GM12878 (cell line): ENCODE data around the gene GALNT18.

Experiments used
- CHD2 ChIP-seq: IDR thresholded peaks from 2 replicates; pipeline ENCODE4 v1.6.1; 2011; ENCODE audit warnings: low read depth, low read length, improper control_type of control experiment, borderline replicate concordance
- CREM ChIP-seq: IDR thresholded peaks from 2 replicates; pipeline ENCODE4 v1.6.1; 2014; ENCODE audit warnings: antibody characterized with exemption, low read depth
- CTCF ChIP-seq, 3 experiments: IDR thresholded peaks in 2 of 3; conservative IDR thresholded peaks in 1 of 3; 2 replicates each; pipeline ENCODE4 v1.5.1; 2011; ENCODE audit warnings: low read depth in 3 of 3, low read length in 3 of 3, mild to moderate bottlenecking in 3 of 3, control low read depth in 2 of 3, moderate library complexity in 2 of 3, inconsistent platforms in 1 of 3, mixed read lengths in 1 of 3; ENCODE audit not compliant: control insufficient read depth in 2 of 3, insufficient read depth in 1 of 3; ENCODE audit errors: extremely low read depth in 1 of 3
- EGR1 ChIP-seq, 2 experiments: IDR thresholded peaks; 1 replicate in 1 of 2; 2 replicates in 1 of 2; pipeline ENCODE4 v1.6.1; 2011 to 2012; ENCODE audit warnings: low read depth in 2 of 2, low read length in 2 of 2, borderline replicate concordance in 1 of 2, mild to moderate bottlenecking in 1 of 2, moderate library complexity in 1 of 2
- ETV6 ChIP-seq, 2 experiments: fragments of 450-650 bp in 1 of 2; IDR thresholded peaks in 1 of 2; conservative IDR thresholded peaks in 1 of 2; 2 replicates each; pipeline ENCODE4 v1.6.1; 2014; ENCODE audit warnings: antibody characterized with exemption in 1 of 2, borderline replicate concordance in 1 of 2, low read depth in 1 of 2, mild to moderate bottlenecking in 1 of 2, moderate library complexity in 1 of 2
- FOS ChIP-seq: IDR thresholded peaks from 3 replicates; pipeline ENCODE4 v1.6.1; 2011; ENCODE audit warnings: borderline replicate concordance; ENCODE audit not compliant: insufficient read length; ENCODE audit errors: extremely low read depth
- MXI1 ChIP-seq: fragments of 150-350 bp; IDR thresholded peaks from 2 replicates; pipeline ENCODE4 v1.6.1; 2011; ENCODE audit warnings: low read depth, mild to moderate bottlenecking, inconsistent platforms, low read length, improper control_type of control experiment
- POLR2A ChIP-seq: IDR thresholded peaks from 2 replicates; pipeline ENCODE4 v1.6.1; 2011; ENCODE audit warnings: low read depth, mild to moderate bottlenecking, low read length
- RFX5 ChIP-seq: IDR thresholded peaks from 2 replicates; pipeline ENCODE4 v1.6.1; 2011; ENCODE audit warnings: low read depth, low read length, improper control_type of control experiment
- SRF ChIP-seq, 2 experiments: IDR thresholded peaks; 2 replicates each; pipeline ENCODE4 v1.6.1; 2011; ENCODE audit warnings: low read depth in 2 of 2, low read length in 2 of 2, mild to moderate bottlenecking in 1 of 2, moderate library complexity in 1 of 2
- USF2 ChIP-seq: IDR thresholded peaks from 2 replicates; pipeline ENCODE4 v1.6.1; 2011; ENCODE audit warnings: low read depth, low read length, improper control_type of control experiment, borderline replicate concordance
- TF ChIP-seq, protein P1 (sequence below): IDR thresholded peaks from 2 replicates; pipeline ENCODE4 v1.6.1; 2012; ENCODE audit warnings: low read depth, low read length, improper control_type of control experiment

DNA sequence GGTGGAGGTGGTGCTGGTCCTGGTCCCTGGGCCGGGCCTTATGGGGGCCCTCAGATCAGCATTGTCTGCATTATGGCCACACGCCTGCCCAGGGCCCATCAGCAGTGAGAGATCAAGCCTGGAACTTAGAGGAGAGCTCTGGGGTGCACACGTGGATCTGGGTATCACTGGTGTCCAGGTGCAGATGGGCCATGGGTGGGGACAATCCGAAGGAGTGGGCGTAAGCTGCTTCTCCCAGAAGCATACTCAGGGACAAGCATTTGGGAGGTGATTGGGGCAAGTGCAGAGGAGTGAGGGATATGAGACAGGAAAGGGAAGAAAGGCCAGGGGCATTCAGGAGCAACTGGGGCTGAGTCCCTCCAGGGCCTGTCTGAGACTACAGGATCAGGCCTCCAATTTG is 353.1 kb downstream of the GALNT18 start:
- TF ChIP-seq, protein P1, sequence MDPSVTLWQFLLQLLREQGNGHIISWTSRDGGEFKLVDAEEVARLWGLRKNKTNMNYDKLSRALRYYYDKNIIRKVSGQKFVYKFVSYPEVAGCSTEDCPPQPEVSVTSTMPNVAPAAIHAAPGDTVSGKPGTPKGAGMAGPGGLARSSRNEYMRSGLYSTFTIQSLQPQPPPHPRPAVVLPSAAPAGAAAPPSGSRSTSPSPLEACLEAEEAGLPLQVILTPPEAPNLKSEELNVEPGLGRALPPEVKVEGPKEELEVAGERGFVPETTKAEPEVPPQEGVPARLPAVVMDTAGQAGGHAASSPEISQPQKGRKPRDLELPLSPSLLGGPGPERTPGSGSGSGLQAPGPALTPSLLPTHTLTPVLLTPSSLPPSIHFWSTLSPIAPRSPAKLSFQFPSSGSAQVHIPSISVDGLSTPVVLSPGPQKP = no peak
- TF ChIP-seq CTCF (IDR thresholded peaks at IDR 0.05 in 2 of 3, conservative IDR thresholded peaks at IDR 0.05 in 1 of 3; ENCODE audit: control insufficient read depth in 2 of 3, extremely low read depth in 1 of 3, insufficient read depth in 1 of 3, low read depth in 3 of 3, low read length in 3 of 3) = no peak
- TF ChIP-seq FOS = no peak
- no peak for TF ChIP-seq SRF (IDR thresholded peaks at IDR 0.05; ENCODE audit: low read depth in 2 of 2, low read length in 2 of 2)
- no peak for TF ChIP-seq RFX5
- TF ChIP-seq CREM = no peak
- TF ChIP-seq MXI1 = no peak
- no peak for TF ChIP-seq ETV6 (conservative IDR thresholded peaks at IDR 0.05 in 1 of 2, IDR thresholded peaks at IDR 0.05 in 1 of 2; ENCODE audit: borderline replicate concordance in 1 of 2, low read depth in 1 of 2)
- no peak for TF ChIP-seq USF2
- no peak for TF ChIP-seq CHD2
- TF ChIP-seq EGR1 (IDR thresholded peaks at IDR 0.05; ENCODE audit: borderline replicate concordance in 1 of 2, low read depth in 2 of 2, low read length in 2 of 2) = no peak
- TF ChIP-seq POLR2A = no peak
